ENCODE results near the gene ATP6V1B1.

DNA sequence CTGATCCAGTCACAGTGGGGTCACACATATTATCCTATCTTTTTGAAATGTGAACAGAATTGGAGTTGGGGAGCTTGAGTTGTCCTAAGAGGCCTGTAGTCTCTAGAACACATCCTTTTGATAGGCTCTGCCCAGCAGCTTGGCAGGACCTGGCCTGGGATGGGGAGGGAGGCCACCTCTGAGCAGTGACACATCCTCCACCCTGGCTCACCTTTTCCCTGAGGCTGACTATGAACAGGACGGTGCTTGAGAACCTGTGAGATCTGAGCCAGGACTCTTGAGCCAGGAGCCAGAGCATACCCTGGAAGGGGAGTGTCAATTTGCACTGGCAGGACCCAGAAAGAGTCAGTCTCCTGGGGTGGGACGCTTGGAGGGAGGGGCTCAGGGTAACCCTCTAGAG, 17.7 kb upstream of the ATP6V1B1 start:
- TF ChIP-seq, protein P1, sequence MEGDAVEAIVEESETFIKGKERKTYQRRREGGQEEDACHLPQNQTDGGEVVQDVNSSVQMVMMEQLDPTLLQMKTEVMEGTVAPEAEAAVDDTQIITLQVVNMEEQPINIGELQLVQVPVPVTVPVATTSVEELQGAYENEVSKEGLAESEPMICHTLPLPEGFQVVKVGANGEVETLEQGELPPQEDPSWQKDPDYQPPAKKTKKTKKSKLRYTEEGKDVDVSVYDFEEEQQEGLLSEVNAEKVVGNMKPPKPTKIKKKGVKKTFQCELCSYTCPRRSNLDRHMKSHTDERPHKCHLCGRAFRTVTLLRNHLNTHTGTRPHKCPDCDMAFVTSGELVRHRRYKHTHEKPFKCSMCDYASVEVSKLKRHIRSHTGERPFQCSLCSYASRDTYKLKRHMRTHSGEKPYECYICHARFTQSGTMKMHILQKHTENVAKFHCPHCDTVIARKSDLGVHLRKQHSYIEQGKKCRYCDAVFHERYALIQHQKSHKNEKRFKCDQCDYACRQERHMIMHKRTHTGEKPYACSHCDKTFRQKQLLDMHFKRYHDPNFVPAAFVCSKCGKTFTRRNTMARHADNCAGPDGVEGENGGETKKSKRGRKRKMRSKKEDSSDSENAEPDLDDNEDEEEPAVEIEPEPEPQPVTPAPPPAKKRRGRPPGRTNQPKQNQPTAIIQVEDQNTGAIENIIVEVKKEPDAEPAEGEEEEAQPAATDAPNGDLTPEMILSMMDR (conservative IDR thresholded peaks at IDR 0.05; ENCODE audit: low read depth in 2 of 2), result no peak
- TF ChIP-seq ZNF114 (CRISPR knock-in tag; IDR thresholded peaks at IDR 0.05), result no peak
- no peak for TF ChIP-seq POLR2AphosphoS5 (IDR thresholded peaks at IDR 0.05; ENCODE audit: low read depth)
- no peak for TF ChIP-seq EZH2 (IDR thresholded peaks at IDR 0.05; ENCODE audit: low read depth, unreplicated experiment)
- TF ChIP-seq, protein P2, sequence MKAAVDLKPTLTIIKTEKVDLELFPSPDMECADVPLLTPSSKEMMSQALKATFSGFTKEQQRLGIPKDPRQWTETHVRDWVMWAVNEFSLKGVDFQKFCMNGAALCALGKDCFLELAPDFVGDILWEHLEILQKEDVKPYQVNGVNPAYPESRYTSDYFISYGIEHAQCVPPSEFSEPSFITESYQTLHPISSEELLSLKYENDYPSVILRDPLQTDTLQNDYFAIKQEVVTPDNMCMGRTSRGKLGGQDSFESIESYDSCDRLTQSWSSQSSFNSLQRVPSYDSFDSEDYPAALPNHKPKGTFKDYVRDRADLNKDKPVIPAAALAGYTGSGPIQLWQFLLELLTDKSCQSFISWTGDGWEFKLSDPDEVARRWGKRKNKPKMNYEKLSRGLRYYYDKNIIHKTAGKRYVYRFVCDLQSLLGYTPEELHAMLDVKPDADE (IDR thresholded peaks at IDR 0.05), result no peak
- no peak for TF ChIP-seq EZH2phosphoT487 (IDR thresholded peaks at IDR 0.05; ENCODE audit: unreplicated experiment)
- TF ChIP-seq CREB1 (CRISPR knock-in tag; IDR thresholded peaks at IDR 0.05; ENCODE audit: low read depth), result no peak
- TF ChIP-seq, protein P3, sequence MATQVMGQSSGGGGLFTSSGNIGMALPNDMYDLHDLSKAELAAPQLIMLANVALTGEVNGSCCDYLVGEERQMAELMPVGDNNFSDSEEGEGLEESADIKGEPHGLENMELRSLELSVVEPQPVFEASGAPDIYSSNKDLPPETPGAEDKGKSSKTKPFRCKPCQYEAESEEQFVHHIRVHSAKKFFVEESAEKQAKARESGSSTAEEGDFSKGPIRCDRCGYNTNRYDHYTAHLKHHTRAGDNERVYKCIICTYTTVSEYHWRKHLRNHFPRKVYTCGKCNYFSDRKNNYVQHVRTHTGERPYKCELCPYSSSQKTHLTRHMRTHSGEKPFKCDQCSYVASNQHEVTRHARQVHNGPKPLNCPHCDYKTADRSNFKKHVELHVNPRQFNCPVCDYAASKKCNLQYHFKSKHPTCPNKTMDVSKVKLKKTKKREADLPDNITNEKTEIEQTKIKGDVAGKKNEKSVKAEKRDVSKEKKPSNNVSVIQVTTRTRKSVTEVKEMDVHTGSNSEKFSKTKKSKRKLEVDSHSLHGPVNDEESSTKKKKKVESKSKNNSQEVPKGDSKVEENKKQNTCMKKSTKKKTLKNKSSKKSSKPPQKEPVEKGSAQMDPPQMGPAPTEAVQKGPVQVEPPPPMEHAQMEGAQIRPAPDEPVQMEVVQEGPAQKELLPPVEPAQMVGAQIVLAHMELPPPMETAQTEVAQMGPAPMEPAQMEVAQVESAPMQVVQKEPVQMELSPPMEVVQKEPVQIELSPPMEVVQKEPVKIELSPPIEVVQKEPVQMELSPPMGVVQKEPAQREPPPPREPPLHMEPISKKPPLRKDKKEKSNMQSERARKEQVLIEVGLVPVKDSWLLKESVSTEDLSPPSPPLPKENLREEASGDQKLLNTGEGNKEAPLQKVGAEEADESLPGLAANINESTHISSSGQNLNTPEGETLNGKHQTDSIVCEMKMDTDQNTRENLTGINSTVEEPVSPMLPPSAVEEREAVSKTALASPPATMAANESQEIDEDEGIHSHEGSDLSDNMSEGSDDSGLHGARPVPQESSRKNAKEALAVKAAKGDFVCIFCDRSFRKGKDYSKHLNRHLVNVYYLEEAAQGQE (IDR thresholded peaks at IDR 0.05; ENCODE audit: unreplicated experiment), result no peak
